Testis (tissue), 3 donors: Measurements from ENCODE around the gene CLEC3A. TPM values are rescaled to one million over a fixed set of nuclear protein-coding genes. Genes with fewer than 3 reads are reported as not detected.
"Not testable (repeated sequence)": the region's sequence is repeated elsewhere in the genome, so short reads cannot be mapped to it uniquely, and the experiment has no call there.

Source experiments
- DNase-seq: peaks from one replicate; pipeline ENCODE4 v3.0.0-alpha.2; 2019
- H3K27ac ChIP-seq, 2 donors: fragments of 200-600 bp; sonication (generic); one replicate each; pipeline ENCODE4 v1.5.1; 2019
- H3K27me3 ChIP-seq: fragments of 200-600 bp; sonication (generic); one replicate; pipeline ENCODE4 v1.5.1; 2019
- H3K36me3 ChIP-seq: fragments of 200-600 bp; sonication (generic); one replicate; pipeline ENCODE4 v1.5.1; 2017; ENCODE audit warnings: low read depth; ENCODE audit errors: missing control alignments
- H3K4me1 ChIP-seq: fragments of 200-600 bp; sonication (generic); one replicate; pipeline ENCODE4 v1.5.1; 2019
- H3K4me3 ChIP-seq, 2 donors: fragments of 200-600 bp; sonication (generic); one replicate each; pipeline ENCODE4 v1.5.1; 2017 to 2019
- H3K9me3 ChIP-seq: fragments of 200-600 bp; sonication (generic); one replicate; pipeline ENCODE4 v1.5.1; 2017
- POLR2A ChIP-seq: fragments of 450-650 bp; IDR thresholded peaks from one replicate; pipeline ENCODE4 v1.6.1; 2017; ENCODE audit warnings: antibody characterized with exemption, mild to moderate bottlenecking, moderate library complexity
- WGBS, 2 donors: methylation state at CpG; one replicate each; pipeline ENCODE4 v1.1.5; 2018; 5-methylcytosine and 5-hydroxymethylcytosine counted together
- intact Hi-C: fragments of 100-400 bp; cut with DNase I; formaldehyde crosslinking; loops from one replicate; pipeline ENCODE4 v1.15.1; 2023; ENCODE audit warnings: low total_unique reads
- polyA plus RNA-seq: library from polyadenylated mRNA; stranded (reverse); fragments of 350-450 nt; fragmentation: Illumina TruSeq; extraction: RNeasy Lipid Tissue Mini Kit (QIAGEN cat#74804); gene quantifications from one replicate; pipeline ENCODE4 v1.2.3, GENCODE V29; 2014; ENCODE audit warnings: low read depth, low replicate concordance; ENCODE audit not compliant: insufficient read depth
- total RNA-seq, 2 donors: library from RNA; depleted of rRNA; stranded (reverse); fragments of >200 nt; gene quantifications; one replicate each; pipeline ENCODE4 v1.2.3, GENCODE V29; 2016
- TF ChIP-seq, protein P1 (sequence below), 3 experiments: fragments of 450-650 bp in 2 of 3; fragments of 200-600 bp in 1 of 3; sonication (generic) in 1 of 3; IDR thresholded peaks; one replicate each; pipeline ENCODE4 v1.5.1; 2016 to 2019; ENCODE audit warnings: antibody characterized with exemption in 3 of 3, mild to moderate bottlenecking in 2 of 3, moderate library complexity in 1 of 3

The CLEC3A gene
- total and polyA plus RNA-seq, 3 donors from 2014 or later, result 0.55 to 0.74 TPM; not detected in 1

DNA sequence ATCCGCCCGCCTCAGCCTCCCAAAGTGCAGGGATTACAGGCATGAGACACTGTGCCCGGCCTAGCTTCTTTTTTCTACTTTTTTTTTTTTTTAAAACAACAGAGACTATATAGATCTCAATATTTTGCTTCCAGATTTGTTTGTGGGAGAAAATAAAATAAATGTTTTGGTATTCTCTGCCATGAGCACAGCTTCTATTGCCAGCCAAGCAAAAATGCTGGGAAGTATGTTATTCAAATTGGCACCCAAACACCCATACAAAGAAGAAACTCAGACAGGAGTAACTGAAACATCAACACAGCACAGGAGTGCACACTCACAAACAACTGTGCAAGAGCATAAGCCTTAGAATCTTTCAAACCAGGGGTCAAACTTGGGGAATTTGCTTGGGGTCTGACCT is 37.2 kb upstream of the CLEC3A start:
- intact Hi-C loops, result no loop called here
- TF ChIP-seq, protein P1, sequence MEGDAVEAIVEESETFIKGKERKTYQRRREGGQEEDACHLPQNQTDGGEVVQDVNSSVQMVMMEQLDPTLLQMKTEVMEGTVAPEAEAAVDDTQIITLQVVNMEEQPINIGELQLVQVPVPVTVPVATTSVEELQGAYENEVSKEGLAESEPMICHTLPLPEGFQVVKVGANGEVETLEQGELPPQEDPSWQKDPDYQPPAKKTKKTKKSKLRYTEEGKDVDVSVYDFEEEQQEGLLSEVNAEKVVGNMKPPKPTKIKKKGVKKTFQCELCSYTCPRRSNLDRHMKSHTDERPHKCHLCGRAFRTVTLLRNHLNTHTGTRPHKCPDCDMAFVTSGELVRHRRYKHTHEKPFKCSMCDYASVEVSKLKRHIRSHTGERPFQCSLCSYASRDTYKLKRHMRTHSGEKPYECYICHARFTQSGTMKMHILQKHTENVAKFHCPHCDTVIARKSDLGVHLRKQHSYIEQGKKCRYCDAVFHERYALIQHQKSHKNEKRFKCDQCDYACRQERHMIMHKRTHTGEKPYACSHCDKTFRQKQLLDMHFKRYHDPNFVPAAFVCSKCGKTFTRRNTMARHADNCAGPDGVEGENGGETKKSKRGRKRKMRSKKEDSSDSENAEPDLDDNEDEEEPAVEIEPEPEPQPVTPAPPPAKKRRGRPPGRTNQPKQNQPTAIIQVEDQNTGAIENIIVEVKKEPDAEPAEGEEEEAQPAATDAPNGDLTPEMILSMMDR (IDR thresholded peaks at IDR 0.05), result no peak
- TF ChIP-seq POLR2A, result no peak
- no peak overlapping the region for H3K27ac ChIP-seq
- H3K9me3 ChIP-seq, result no peaks in the 10 kb centered on the region
- H3K36me3 ChIP-seq, result no peaks in the 10 kb centered on the region
- H3K4me1 ChIP-seq, result no peaks in the 10 kb centered on the region
- H3K4me3 ChIP-seq, result no peak overlapping the region
- no peaks in the 10 kb centered on the region for H3K27me3 ChIP-seq
- WGBS, 2 donors, result 86 to 93% methylated on average over 3 of the region's 3 CpGs
- no peak for DNase-seq

DNA sequence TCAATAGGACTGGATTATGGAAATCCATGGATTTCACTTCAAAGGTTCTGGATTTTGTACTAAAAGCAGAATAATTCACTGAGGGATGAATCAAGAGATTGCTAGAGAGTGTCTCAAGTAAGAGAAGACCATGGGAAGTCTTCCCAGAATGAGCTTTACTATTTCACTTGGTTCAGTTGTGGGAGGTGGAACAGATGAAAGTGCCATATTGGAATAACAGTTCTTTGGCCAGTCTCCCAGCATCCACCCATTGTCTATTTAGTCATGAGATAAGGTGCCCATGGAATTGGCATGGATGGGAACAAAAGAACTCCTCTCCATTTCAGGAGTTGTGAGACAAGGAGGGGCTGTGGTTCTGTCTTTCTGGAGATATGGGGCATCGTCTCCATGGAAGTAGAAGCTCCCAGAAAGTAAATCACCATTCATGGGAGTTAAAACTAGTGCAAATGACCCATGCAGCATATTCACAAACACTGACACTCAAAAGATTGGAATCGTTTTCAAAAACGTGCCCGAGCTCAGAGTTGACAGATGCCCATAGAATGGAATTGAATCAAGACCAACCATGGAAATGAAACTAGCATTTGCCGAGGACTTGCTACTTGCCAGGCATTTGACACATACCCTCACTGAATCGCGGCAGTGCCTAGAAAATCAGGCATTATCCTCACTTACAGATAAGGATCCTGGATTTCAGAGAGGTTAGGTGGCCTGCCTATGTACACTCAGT is 36.2 kb upstream of the CLEC3A start:
- no peak overlapping the region for H3K4me3 ChIP-seq
- no peak for TF ChIP-seq POLR2A
- TF ChIP-seq, protein P1 (IDR thresholded peaks at IDR 0.05), result no peak
- no peak for DNase-seq
- H3K27me3 ChIP-seq, result no peaks in the 10 kb centered on the region
- no peaks in the 10 kb centered on the region for H3K9me3 ChIP-seq
- no peak overlapping the region for H3K27ac ChIP-seq
- no peaks in the 10 kb centered on the region for H3K36me3 ChIP-seq
- intact Hi-C loops, result no loop called here
- no peaks in the 10 kb centered on the region for H3K4me1 ChIP-seq
- 87 to 93% methylated on average over 7 of the region's 7 CpGs for WGBS, 2 donors

- intact Hi-C loops, result no loop called here
- Histone ChIP-seq H3K4me1 (no peaks in the 10 kb centered on the region), H3K36me3 (no peaks in the 10 kb centered on the region), H3K27me3 (no peaks in the 10 kb centered on the region), H3K27ac (no peak overlapping the region), H3K4me3 (no peak overlapping the region), H3K9me3 (no peaks in the 10 kb centered on the region)
- DNase-seq, result no peak
- WGBS, 2 donors, result 45 to 54% methylated on average over 2 of the region's 2 CpGs
- TF ChIP-seq, protein P1 (IDR thresholded peaks at IDR 0.05), result no peak
Observed at GRCh38 chr16:77987810-77988209, 34.5 kb upstream of the CLEC3A start.

- Histone ChIP-seq H3K36me3 (no peaks in the 10 kb centered on the region), H3K27me3 (no peaks in the 10 kb centered on the region), H3K27ac (no peak overlapping the region), H3K4me1 (no peaks in the 10 kb centered on the region), H3K9me3 (no peaks in the 10 kb centered on the region), H3K4me3 (no peak overlapping the region)
- intact Hi-C loops, result no loop called here
- 79 to 92% methylated on average over 4 of the region's 4 CpGs for WGBS, 2 donors
- TF ChIP-seq POLR2A, result no peak
- TF ChIP-seq, protein P1 (IDR thresholded peaks at IDR 0.05), result no peak
- no peak for DNase-seq
Observed at GRCh38 chr16:77989846-77990245, 32.5 kb upstream of the CLEC3A start.

GRCh38 chr16:77991701-77992100 is 30.6 kb upstream of the CLEC3A start:
- Histone ChIP-seq H3K36me3 (no peaks in the 10 kb centered on the region), H3K27ac (no peak overlapping the region), H3K9me3 (no peaks in the 10 kb centered on the region), H3K27me3 (no peaks in the 10 kb centered on the region), H3K4me3 (no peak overlapping the region), H3K4me1 (no peaks in the 10 kb centered on the region)
- TF ChIP-seq POLR2A, result no peak
- TF ChIP-seq, protein P1 (IDR thresholded peaks at IDR 0.05), result no peak
- 78 to 80% methylated on average over 4 of the region's 4 CpGs for WGBS, 2 donors
- intact Hi-C loops, result no loop called here
- DNase-seq, result no peak

- intact Hi-C loops, H3K4me3 ChIP-seq, H3K27ac ChIP-seq, H3K36me3 ChIP-seq, H3K9me3 ChIP-seq, DNase-seq, H3K27me3 ChIP-seq, H3K4me1 ChIP-seq: not testable (repeated sequence)
- 31 to 39% methylated on average over 2 of the region's 2 CpGs for WGBS, 2 donors
Observed at GRCh38 chr16:77992381-77992780, 30.0 kb upstream of the CLEC3A start.
